ENCODE results near the gene SLC39A11. TPM values are rescaled to one million over a fixed set of nuclear protein-coding genes. Genes with fewer than 3 reads are reported as not detected.

Gene SLC39A11
- total and polyA plus RNA-seq, 2 of the 13 experiments (the other 11 are each of a cell fraction or from before 2014, with no cell fraction given), result 17.2 to 31.5 TPM

DNA sequence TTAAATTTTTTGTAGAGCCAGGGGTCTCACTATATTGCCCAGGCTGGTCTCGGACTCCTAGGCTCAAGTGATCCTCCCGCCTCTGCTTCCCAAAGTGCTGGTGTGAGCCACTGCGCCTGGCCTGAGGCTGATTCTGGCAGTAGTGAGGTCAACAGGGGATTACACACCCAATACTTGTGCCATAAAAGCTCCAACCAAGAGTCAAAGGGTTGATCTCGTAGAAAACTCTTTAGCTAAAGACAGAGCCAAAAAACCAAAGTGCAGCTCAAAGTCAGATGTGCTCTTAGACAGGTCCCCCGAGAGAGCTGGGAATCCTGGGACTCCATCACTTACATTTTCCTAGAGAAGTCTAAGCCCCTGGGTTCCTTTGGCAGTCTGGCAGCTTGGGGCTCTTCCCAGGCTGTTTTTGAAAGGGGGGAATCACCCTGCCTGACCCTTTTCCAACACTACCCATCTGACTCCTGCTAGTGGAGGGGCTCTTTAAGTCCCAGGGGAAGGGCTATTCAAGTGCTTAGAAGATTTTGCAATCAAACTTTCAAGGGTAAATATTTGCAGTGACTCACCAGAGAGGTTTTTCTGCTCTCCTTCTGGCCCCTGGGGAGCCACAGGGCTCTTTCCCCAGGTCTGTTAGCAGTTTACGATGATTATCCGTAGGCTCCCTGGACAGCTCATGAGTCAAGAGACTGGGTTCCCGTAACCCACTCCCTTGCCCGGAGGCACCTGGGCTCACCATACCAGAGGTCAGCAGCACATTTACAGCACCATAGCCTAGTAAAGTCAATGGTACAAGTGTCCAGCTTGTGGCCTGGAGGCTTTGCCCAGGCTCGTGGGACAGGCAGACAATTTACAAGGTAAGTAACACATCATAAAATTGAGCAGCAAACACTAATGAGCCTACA lies 408.7 kb downstream of the SLC39A11 start (continued):
- TF ChIP-seq, protein P1, sequence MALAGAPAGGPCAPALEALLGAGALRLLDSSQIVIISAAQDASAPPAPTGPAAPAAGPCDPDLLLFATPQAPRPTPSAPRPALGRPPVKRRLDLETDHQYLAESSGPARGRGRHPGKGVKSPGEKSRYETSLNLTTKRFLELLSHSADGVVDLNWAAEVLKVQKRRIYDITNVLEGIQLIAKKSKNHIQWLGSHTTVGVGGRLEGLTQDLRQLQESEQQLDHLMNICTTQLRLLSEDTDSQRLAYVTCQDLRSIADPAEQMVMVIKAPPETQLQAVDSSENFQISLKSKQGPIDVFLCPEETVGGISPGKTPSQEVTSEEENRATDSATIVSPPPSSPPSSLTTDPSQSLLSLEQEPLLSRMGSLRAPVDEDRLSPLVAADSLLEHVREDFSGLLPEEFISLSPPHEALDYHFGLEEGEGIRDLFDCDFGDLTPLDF (CRISPR knock-in tag; IDR thresholded peaks at IDR 0.05), result no peak
- peak; percentile 72; the same call in 1 of the 2 replicates for TF ChIP-seq ETV5 (CRISPR knock-in tag; IDR thresholded peaks at IDR 0.05; ENCODE audit: borderline replicate concordance)
- TF ChIP-seq ZNF33A (CRISPR knock-in tag; IDR thresholded peaks at IDR 0.05; ENCODE audit: borderline replicate concordance), result no peak
- TF ChIP-seq, protein P2, sequence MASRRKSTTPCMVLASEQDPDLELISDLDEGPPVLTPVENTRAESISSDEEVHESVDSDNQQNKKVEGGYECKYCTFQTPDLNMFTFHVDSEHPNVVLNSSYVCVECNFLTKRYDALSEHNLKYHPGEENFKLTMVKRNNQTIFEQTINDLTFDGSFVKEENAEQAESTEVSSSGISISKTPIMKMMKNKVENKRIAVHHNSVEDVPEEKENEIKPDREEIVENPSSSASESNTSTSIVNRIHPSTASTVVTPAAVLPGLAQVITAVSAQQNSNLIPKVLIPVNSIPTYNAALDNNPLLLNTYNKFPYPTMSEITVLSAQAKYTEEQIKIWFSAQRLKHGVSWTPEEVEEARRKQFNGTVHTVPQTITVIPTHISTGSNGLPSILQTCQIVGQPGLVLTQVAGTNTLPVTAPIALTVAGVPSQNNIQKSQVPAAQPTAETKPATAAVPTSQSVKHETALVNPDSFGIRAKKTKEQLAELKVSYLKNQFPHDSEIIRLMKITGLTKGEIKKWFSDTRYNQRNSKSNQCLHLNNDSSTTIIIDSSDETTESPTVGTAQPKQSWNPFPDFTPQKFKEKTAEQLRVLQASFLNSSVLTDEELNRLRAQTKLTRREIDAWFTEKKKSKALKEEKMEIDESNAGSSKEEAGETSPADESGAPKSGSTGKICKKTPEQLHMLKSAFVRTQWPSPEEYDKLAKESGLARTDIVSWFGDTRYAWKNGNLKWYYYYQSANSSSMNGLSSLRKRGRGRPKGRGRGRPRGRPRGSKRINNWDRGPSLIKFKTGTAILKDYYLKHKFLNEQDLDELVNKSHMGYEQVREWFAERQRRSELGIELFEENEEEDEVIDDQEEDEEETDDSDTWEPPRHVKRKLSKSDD (CRISPR knock-in tag; IDR thresholded peaks at IDR 0.05; ENCODE audit: low read depth), result no peak
- TF ChIP-seq ZNF337 (CRISPR knock-in tag; IDR thresholded peaks at IDR 0.05; ENCODE audit: borderline replicate concordance, low read depth), result no peak
- TF ChIP-seq CEBPG (CRISPR knock-in tag; IDR thresholded peaks at IDR 0.05), result peak; percentile 90
- TF ChIP-seq AGO1 (IDR thresholded peaks at IDR 0.05; ENCODE audit: low read depth, low read length, poor library complexity, severe bottlenecking), result no peak
- TF ChIP-seq, protein P3, sequence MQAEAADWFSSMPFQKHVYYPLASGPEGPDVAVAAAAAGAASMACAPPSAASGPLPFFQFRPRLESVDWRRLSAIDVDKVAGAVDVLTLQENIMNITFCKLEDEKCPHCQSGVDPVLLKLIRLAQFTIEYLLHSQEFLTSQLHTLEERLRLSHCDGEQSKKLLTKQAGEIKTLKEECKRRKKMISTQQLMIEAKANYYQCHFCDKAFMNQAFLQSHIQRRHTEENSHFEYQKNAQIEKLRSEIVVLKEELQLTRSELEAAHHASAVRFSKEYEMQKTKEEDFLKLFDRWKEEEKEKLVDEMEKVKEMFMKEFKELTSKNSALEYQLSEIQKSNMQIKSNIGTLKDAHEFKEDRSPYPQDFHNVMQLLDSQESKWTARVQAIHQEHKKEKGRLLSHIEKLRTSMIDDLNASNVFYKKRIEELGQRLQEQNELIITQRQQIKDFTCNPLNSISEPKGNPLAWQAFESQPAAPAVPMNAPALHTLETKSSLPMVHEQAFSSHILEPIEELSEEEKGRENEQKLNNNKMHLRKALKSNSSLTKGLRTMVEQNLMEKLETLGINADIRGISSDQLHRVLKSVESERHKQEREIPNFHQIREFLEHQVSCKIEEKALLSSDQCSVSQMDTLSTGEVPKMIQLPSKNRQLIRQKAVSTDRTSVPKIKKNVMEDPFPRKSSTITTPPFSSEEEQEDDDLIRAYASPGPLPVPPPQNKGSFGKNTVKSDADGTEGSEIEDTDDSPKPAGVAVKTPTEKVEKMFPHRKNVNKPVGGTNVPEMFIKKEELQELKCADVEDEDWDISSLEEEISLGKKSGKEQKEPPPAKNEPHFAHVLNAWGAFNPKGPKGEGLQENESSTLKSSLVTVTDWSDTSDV (CRISPR knock-in tag; IDR thresholded peaks at IDR 0.05), result no peak
- TF ChIP-seq, protein P4, sequence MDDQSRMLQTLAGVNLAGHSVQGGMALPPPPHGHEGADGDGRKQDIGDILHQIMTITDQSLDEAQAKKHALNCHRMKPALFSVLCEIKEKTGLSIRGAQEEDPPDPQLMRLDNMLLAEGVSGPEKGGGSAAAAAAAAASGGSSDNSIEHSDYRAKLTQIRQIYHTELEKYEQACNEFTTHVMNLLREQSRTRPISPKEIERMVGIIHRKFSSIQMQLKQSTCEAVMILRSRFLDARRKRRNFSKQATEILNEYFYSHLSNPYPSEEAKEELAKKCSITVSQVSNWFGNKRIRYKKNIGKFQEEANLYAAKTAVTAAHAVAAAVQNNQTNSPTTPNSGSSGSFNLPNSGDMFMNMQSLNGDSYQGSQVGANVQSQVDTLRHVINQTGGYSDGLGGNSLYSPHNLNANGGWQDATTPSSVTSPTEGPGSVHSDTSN (CRISPR knock-in tag; IDR thresholded peaks at IDR 0.05; ENCODE audit: borderline replicate concordance), result no peak
- TF ChIP-seq ZNF552 (CRISPR knock-in tag; IDR thresholded peaks at IDR 0.05; ENCODE audit: borderline replicate concordance), result no peak
- peak; percentile 60; the same call in 1 of the 2 replicates for TF ChIP-seq RFX5 (IDR thresholded peaks at IDR 0.05; ENCODE audit: low read depth, low read length)
- peak; percentile 75; the same call in 1 of the 2 replicates for TF ChIP-seq ZNF556 (CRISPR knock-in tag; IDR thresholded peaks at IDR 0.05; ENCODE audit: borderline replicate concordance)
- TF ChIP-seq, protein P5, sequence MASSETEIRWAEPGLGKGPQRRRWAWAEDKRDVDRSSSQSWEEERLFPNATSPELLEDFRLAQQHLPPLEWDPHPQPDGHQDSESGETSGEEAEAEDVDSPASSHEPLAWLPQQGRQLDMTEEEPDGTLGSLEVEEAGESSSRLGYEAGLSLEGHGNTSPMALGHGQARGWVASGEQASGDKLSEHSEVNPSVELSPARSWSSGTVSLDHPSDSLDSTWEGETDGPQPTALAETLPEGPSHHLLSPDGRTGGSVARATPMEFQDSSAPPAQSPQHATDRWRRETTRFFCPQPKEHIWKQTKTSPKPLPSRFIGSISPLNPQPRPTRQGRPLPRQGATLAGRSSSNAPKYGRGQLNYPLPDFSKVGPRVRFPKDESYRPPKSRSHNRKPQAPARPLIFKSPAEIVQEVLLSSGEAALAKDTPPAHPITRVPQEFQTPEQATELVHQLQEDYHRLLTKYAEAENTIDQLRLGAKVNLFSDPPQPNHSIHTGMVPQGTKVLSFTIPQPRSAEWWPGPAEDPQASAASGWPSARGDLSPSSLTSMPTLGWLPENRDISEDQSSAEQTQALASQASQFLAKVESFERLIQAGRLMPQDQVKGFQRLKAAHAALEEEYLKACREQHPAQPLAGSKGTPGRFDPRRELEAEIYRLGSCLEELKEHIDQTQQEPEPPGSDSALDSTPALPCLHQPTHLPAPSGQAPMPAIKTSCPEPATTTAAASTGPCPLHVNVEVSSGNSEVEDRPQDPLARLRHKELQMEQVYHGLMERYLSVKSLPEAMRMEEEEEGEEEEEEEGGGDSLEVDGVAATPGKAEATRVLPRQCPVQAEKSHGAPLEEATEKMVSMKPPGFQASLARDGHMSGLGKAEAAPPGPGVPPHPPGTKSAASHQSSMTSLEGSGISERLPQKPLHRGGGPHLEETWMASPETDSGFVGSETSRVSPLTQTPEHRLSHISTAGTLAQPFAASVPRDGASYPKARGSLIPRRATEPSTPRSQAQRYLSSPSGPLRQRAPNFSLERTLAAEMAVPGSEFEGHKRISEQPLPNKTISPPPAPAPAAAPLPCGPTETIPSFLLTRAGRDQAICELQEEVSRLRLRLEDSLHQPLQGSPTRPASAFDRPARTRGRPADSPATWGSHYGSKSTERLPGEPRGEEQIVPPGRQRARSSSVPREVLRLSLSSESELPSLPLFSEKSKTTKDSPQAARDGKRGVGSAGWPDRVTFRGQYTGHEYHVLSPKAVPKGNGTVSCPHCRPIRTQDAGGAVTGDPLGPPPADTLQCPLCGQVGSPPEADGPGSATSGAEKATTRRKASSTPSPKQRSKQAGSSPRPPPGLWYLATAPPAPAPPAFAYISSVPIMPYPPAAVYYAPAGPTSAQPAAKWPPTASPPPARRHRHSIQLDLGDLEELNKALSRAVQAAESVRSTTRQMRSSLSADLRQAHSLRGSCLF (CRISPR knock-in tag; IDR thresholded peaks at IDR 0.05; ENCODE audit: borderline replicate concordance), result no peak
- no peak for TF ChIP-seq ZNF367 (CRISPR knock-in tag; IDR thresholded peaks at IDR 0.05; ENCODE audit: borderline replicate concordance)

Data from HepG2 (cell line).